ENCODE data around the gene CCR8. TPM values are rescaled to one million over a fixed set of nuclear protein-coding genes. Genes with fewer than 3 reads are reported as not detected.
"Not testable (repeated sequence)": the region's sequence is repeated elsewhere in the genome, so short reads cannot be mapped to it uniquely, and the experiment has no call there.

CCR8 gene
- total RNA-seq, 2 donors from 2014 or later: not detected

GRCh38 chr3:39347586-39347876 is 18.0 kb downstream of the CCR8 start:
- no peak for TF ChIP-seq CTCF (IDR thresholded peaks at IDR 0.05)
- Histone ChIP-seq H3K36me3 (no peaks in the 10 kb centered on the region), H3K4me1 (ENCODE audit: control insufficient read depth in 1 of 2, low read depth in 2 of 2) (no peaks in the 10 kb centered on the region), H3K9me3 (no peaks in the 10 kb centered on the region), H3K27ac (no peak overlapping the region), H3K27me3 (replicated peaks; ENCODE audit: insufficient read depth) (no peaks in the 10 kb centered on the region), H3K4me3 (no peak overlapping the region)
- ATAC-seq (ENCODE audit: insufficient number of reproducible peaks, low FRiP score, low read depth) (no peak), DNase-seq (ENCODE audit: low spot score) (no peak)

GRCh38 chr3:39349080-39349479 is 19.6 kb downstream of the CCR8 start:
- ATAC-seq (ENCODE audit: insufficient number of reproducible peaks, low FRiP score, low read depth) (no peak), DNase-seq (ENCODE audit: low spot score) (no peak)
- no peaks in the 10 kb centered on the region for H3K36me3 ChIP-seq
- H3K27me3 ChIP-seq (replicated peaks; ENCODE audit: insufficient read depth): no peaks in the 10 kb centered on the region
- no peaks in the 10 kb centered on the region for H3K4me1 ChIP-seq (ENCODE audit: control insufficient read depth in 1 of 2, low read depth in 2 of 2)
- no peak overlapping the region for H3K4me3 ChIP-seq
- H3K9me3 ChIP-seq: no peaks in the 10 kb centered on the region
- no peak overlapping the region for H3K27ac ChIP-seq
- TF ChIP-seq CTCF (IDR thresholded peaks at IDR 0.05): no peak

GRCh38 chr3:39350714-39351113 is 21.2 kb downstream of the CCR8 start:
- H3K4me3 ChIP-seq: no peak overlapping the region
- no peak for TF ChIP-seq CTCF (IDR thresholded peaks at IDR 0.05)
- no peaks in the 10 kb centered on the region for H3K9me3 ChIP-seq
- no peaks in the 10 kb centered on the region for H3K36me3 ChIP-seq
- no peak overlapping the region for H3K27ac ChIP-seq
- H3K4me1 ChIP-seq (ENCODE audit: control insufficient read depth in 1 of 2, low read depth in 2 of 2): no peaks in the 10 kb centered on the region
- no peak for DNase-seq (ENCODE audit: low spot score)
- no peaks in the 10 kb centered on the region for H3K27me3 ChIP-seq (replicated peaks; ENCODE audit: insufficient read depth)
- no peak for ATAC-seq (ENCODE audit: insufficient number of reproducible peaks, low FRiP score, low read depth)

- H3K36me3 ChIP-seq; ATAC-seq (ENCODE audit: insufficient number of reproducible peaks, low FRiP score, low read depth); DNase-seq (ENCODE audit: low spot score); H3K4me3 ChIP-seq; H3K27me3 ChIP-seq (replicated peaks; ENCODE audit: insufficient read depth); H3K9me3 ChIP-seq; H3K27ac ChIP-seq; H3K4me1 ChIP-seq (ENCODE audit: control insufficient read depth in 1 of 2, low read depth in 2 of 2): not testable (repeated sequence)
These were observed 21.6 kb downstream of the CCR8 start for GRCh38 chr3:39351134-39351533.

GRCh38 chr3:39353168-39353927 is 23.8 kb downstream of the CCR8 start:
- H3K9me3 ChIP-seq; ATAC-seq (ENCODE audit: insufficient number of reproducible peaks, low FRiP score, low read depth); DNase-seq (ENCODE audit: low spot score); H3K4me3 ChIP-seq; H3K27ac ChIP-seq; H3K36me3 ChIP-seq; H3K4me1 ChIP-seq (ENCODE audit: control insufficient read depth in 1 of 2, low read depth in 2 of 2); H3K27me3 ChIP-seq (replicated peaks; ENCODE audit: insufficient read depth): not testable (repeated sequence)

- no peaks in the 10 kb centered on the region for H3K9me3 ChIP-seq
- no peak overlapping the region for H3K27ac ChIP-seq
- no peaks in the 10 kb centered on the region for H3K36me3 ChIP-seq
- H3K4me1 ChIP-seq (ENCODE audit: control insufficient read depth in 1 of 2, low read depth in 2 of 2): no peaks in the 10 kb centered on the region
- TF ChIP-seq CTCF (IDR thresholded peaks at IDR 0.05): no peak
- DNase-seq (ENCODE audit: low spot score): no peak
- no peaks in the 10 kb centered on the region for H3K27me3 ChIP-seq (replicated peaks; ENCODE audit: insufficient read depth)
- no peak overlapping the region for H3K4me3 ChIP-seq
- ATAC-seq (ENCODE audit: insufficient number of reproducible peaks, low FRiP score, low read depth): no peak
These were observed 28.8 kb downstream of the CCR8 start for GRCh38 chr3:39358333-39358732.

All from thoracic aorta (tissue), 2 donors.